Right renal pelvis (tissue), 4 donors: ENCODE measurements around the gene GHR. TPM values are rescaled to one million over a fixed set of nuclear protein-coding genes. Genes with fewer than 3 reads are reported as not detected.

Source experiments
- DNase-seq, 4 donors: peaks; one replicate each; pipeline ENCODE4 v3.0.0-alpha.2; 2013; ENCODE audit warnings: low read depth in 4 of 4, low spot score in 3 of 4, missing footprints in 1 of 4
- polyA plus RNA-seq, 4 donors: library from polyadenylated mRNA; unstranded; fragments of 120-200 nt; gene quantifications; one replicate each; pipeline ENCODE4 v1.2.1, GENCODE V29; 2013; ENCODE audit not compliant: insufficient read length in 4 of 4

GHR gene
- polyA plus RNA-seq, 4 donors: 18.9 to 25.7 (median 22.3) TPM

GRCh38 chr5:42513246-42513645, 90.0 kb downstream of the GHR start:
- no peak for DNase-seq

GRCh38 chr5:42514754-42515153, 91.5 kb downstream of the GHR start:
- DNase-seq: no peak

GRCh38 chr5:42515504-42515903, 92.3 kb downstream of the GHR start:
- DNase-seq: no peak

- no peak for DNase-seq
These were observed 93.2 kb downstream of the GHR start for GRCh38 chr5:42516282-42517042.

GRCh38 chr5:42517164-42517563, 93.9 kb downstream of the GHR start:
- no peak for DNase-seq

GRCh38 chr5:42518595-42519221, 95.5 kb downstream of the GHR start:
- no peak for DNase-seq

GRCh38 chr5:42520203-42520602, 97.0 kb downstream of the GHR start:
- no peak for DNase-seq

GRCh38 chr5:42520957-42521356, 97.7 kb downstream of the GHR start:
- DNase-seq: no peak

GRCh38 chr5:42521406-42521805, 98.2 kb downstream of the GHR start:
- no peak for DNase-seq

GRCh38 chr5:42522783-42523182, 99.5 kb downstream of the GHR start:
- no peak for DNase-seq

- no peak for DNase-seq
These were observed 102.9 kb downstream of the GHR start for GRCh38 chr5:42526179-42526578.

- DNase-seq: no peak
These were observed 108.4 kb downstream of the GHR start for GRCh38 chr5:42531611-42532010.

GRCh38 chr5:42542106-42542505, 118.9 kb downstream of the GHR start:
- no peak for DNase-seq

- no peak for DNase-seq
These were observed 120.5 kb downstream of the GHR start for GRCh38 chr5:42543774-42544173.

- no peak for DNase-seq
These were observed 121.8 kb downstream of the GHR start for GRCh38 chr5:42545038-42545437.

GRCh38 chr5:42547141-42547540, 123.9 kb downstream of the GHR start:
- DNase-seq: no peak

GRCh38 chr5:42547894-42548293, 124.7 kb downstream of the GHR start:
- no peak for DNase-seq

GRCh38 chr5:42552597-42552996, 129.4 kb downstream of the GHR start:
- no peak for DNase-seq

GRCh38 chr5:42553461-42553860, 130.2 kb downstream of the GHR start:
- no peak for DNase-seq

- DNase-seq: no peak
These were observed 131.8 kb downstream of the GHR start for GRCh38 chr5:42555010-42555409.

- DNase-seq: no peak
These were observed 132.6 kb downstream of the GHR start for GRCh38 chr5:42555797-42556196.

- DNase-seq: no peak
These were observed 134.4 kb downstream of the GHR start for GRCh38 chr5:42557689-42558088.
